MCF 10A (cell line): Measurements from ENCODE around the gene ADAMTS2. TPM values are rescaled to one million over a fixed set of nuclear protein-coding genes. Genes with fewer than 3 reads are reported as not detected.

ENCODE experiments used
- BruUV-seq: library from RNA; stranded (reverse); fragments of 400-500 nt; replicated peaks from 2 replicates; lab custom pipeline; 2021; lab: Mats Ljungman, UMichigan
- CTCF ChIA-PET: fragments of 300-600 bp; sonication (Branson Sonifier 250); formaldehyde crosslinking; extraction: SDS; loops from one replicate; lab custom pipeline; 2021; ENCODE audit warnings: antibody characterized with exemption, inconsistent platforms; lab: Yijun Ruan, JAX
- POLR2A ChIA-PET: fragments of 300-600, 350-650 bp; sonication (Branson Sonifier 250); formaldehyde crosslinking; extraction: SDS; loops from one replicate; lab custom pipeline; 2020; ENCODE audit warnings: antibody characterized with exemption, inconsistent platforms; lab: Yijun Ruan, JAX
- DNase-seq: peaks from one replicate; pipeline ENCODE4 v3.0.0-alpha.2; 2018; ENCODE audit not compliant: unreplicated experiment
- H3K27ac Mint-ChIP-seq: one replicate; pipeline ENCODE4 v1.8.0; 2022; ENCODE audit warnings: mild to moderate bottlenecking, low read depth, mixed read lengths; ENCODE audit not compliant: unreplicated experiment
- H3K27me3 Mint-ChIP-seq: one replicate; pipeline ENCODE4 v1.8.0; 2022; ENCODE audit warnings: mixed read lengths; ENCODE audit not compliant: insufficient read depth, unreplicated experiment
- H3K36me3 Mint-ChIP-seq: one replicate; pipeline ENCODE4 v1.8.0; 2022; ENCODE audit warnings: mild to moderate bottlenecking, moderate library complexity, mixed read lengths; ENCODE audit not compliant: insufficient read depth, unreplicated experiment
- H3K4me1 Mint-ChIP-seq: one replicate; pipeline ENCODE4 v1.8.0; 2022; ENCODE audit warnings: mixed read lengths; ENCODE audit not compliant: insufficient read depth, unreplicated experiment
- H3K4me3 Mint-ChIP-seq: one replicate; pipeline ENCODE4 v1.8.0; 2022; ENCODE audit warnings: mild to moderate bottlenecking, moderate library complexity, mixed read lengths; ENCODE audit not compliant: unreplicated experiment
- H3K9me3 Mint-ChIP-seq: one replicate; pipeline ENCODE4 v1.8.0; 2022; ENCODE audit warnings: mixed read lengths; ENCODE audit not compliant: unreplicated experiment
- intact Hi-C: fragments of 100-400 bp; cut with micrococcal nuclease; formaldehyde crosslinking; loops from 2 replicates; pipeline ENCODE4 v1.14.1; 2022
- total RNA-seq: library from RNA; stranded (reverse); gene quantifications from 2 replicates; pipeline ENCODE4 v1.2.3, GENCODE V29; 2022
- TF ChIP-seq, protein P1 (sequence below): fragments of 200-600 bp; IDR thresholded peaks from one replicate; pipeline ENCODE4 v1.8.0; 2022; ENCODE audit warnings: antibody characterized with exemption, mild to moderate bottlenecking; ENCODE audit not compliant: unreplicated experiment

Gene ADAMTS2
- total RNA-seq, 1 experiment from 2014 or later = not detected

DNA sequence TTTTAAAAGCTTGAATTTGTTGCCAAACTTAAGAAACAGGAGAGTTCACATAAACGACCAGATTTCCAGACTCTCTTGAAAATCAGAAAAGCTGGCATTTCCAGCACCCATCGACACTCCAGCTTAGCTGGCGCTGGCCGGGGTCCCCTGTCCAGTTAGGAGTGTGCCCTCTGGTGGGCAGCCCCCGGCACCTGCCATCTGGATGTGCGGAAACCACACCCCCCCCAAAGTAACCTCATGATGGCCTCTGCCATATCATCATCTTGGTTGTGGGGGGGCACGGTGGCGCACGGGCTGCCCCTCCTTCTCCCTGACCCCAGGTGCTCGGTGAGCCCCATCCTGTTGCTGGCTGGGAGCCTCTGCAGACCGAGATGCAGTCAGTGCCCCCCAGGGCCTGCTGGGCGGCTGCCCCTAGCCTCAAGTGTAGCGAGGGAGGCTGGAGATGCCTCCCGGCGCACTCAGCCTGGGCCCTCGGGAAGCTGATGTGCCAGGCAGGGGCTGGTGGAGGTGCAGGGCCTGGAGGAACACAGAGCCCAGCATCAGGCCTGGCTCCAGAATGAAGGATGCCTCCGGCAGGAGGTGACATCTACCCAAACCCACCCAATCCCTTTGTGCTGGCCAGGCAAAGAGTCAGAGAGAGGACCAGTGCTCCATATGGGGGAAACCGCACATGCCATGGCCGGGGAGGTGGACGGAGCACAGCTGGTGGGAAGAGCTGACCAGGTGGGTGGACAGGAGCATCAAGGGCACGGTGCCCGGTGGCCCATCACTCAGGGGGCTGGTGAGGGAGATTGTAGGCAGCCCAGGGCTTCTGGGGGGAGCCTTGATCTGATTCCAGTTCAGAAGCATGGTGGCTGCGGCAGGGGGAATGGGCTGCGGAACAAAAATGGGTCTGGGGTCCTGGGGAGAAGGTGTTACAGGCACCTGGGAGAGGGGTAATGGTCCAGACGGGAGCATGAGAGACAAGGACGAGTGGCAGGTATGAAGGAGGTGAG lies 70.6 kb downstream of the ADAMTS2 start:
- ChIA-PET POLR2A (no interaction called here), CTCF (interaction anchor here (1.2 kb wide), 1 partner anchor 9 kb away, joined by 3 read pairs; no protein-coding TSS in a partner anchor)
- H3K27ac Mint-ChIP-seq = no peak overlapping the region
- intact Hi-C loops = loop anchor here (10.0 kb wide), 1 partner anchor 130 kb away; no protein-coding TSS in a partner anchor
- H3K4me3 Mint-ChIP-seq = no peak overlapping the region
- TF ChIP-seq, protein P1, sequence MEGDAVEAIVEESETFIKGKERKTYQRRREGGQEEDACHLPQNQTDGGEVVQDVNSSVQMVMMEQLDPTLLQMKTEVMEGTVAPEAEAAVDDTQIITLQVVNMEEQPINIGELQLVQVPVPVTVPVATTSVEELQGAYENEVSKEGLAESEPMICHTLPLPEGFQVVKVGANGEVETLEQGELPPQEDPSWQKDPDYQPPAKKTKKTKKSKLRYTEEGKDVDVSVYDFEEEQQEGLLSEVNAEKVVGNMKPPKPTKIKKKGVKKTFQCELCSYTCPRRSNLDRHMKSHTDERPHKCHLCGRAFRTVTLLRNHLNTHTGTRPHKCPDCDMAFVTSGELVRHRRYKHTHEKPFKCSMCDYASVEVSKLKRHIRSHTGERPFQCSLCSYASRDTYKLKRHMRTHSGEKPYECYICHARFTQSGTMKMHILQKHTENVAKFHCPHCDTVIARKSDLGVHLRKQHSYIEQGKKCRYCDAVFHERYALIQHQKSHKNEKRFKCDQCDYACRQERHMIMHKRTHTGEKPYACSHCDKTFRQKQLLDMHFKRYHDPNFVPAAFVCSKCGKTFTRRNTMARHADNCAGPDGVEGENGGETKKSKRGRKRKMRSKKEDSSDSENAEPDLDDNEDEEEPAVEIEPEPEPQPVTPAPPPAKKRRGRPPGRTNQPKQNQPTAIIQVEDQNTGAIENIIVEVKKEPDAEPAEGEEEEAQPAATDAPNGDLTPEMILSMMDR = no peak
- no peaks in the 10 kb centered on the region for H3K36me3 Mint-ChIP-seq
- H3K9me3 Mint-ChIP-seq = no peaks in the 10 kb centered on the region
- H3K27me3 Mint-ChIP-seq = no peaks in the 10 kb centered on the region
- no TSS peak for BruUV-seq
- no peak for DNase-seq
- peaks cover 12% of the 10 kb centered on the region for H3K4me1 Mint-ChIP-seq

DNA sequence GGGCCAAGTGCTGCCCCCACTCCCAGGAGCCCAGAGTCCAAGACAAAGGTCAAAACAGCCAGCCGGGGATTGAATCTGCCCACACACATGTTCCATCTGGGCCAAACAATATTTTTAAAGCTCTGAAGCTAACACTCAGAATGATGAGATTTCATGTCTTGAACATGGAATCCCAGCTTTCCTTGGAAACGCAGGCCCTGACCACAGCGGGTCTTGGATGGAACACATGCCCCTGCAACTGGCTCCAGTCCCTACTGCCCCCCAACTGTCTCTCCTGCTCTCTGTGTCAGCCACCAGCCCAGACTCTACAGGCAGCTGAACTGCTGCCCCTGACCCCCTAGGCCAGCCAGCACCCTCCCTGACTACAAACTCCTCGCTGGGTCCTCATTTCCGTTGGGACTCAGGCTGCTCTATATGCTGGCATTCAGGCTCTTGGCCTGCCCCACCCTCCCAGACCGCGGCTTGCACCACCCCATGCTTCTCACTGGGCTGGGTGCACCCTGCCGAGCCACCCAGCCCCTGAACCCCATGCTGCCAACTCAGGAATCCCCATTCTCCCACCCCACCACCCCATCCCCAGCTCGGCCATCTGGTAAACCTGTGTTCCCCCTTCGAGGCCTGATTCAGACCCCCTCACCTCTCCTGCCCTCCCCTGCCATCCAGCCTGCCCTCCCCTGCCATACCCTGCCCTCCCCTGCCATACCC lies 71.7 kb downstream of the ADAMTS2 start:
- POLR2A ChIA-PET = no interaction called here
- Mint-ChIP-seq H3K4me3 (no peak overlapping the region), H3K4me1 (peaks cover 12% of the 10 kb centered on the region), H3K27ac (no peak overlapping the region), H3K36me3 (no peaks in the 10 kb centered on the region), H3K27me3 (no peaks in the 10 kb centered on the region), H3K9me3 (no peaks in the 10 kb centered on the region)
- BruUV-seq = no TSS peak
- DNase-seq = no peak
- intact Hi-C loops = loop anchor here (10.0 kb wide), 1 partner anchor 131 kb away; no protein-coding TSS in a partner anchor
- TF ChIP-seq, protein P1 = no peak
- CTCF ChIA-PET = interaction anchor here (1.2 kb wide), 1 partner anchor 10 kb away, joined by 3 read pairs; no protein-coding TSS in a partner anchor

DNA sequence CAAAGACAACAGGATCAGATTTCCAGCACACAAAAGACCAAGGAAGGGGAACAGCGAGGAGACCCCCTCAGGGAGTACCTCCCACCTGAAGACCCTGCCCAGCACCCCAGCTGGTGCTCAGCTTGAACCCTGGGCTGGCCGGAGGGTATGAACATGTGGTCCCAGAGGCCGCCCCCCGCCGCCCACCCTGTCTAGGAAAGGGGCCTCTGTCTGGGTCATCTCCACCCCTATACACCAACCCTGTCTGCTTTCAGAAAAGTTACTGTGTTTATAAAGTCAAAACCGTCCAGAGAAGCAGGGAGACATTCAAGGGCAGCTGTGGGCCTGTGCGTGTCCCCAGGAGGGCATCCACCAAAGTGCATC lies 72.2 kb downstream of the ADAMTS2 start:
- ChIA-PET POLR2A (no interaction called here), CTCF (no interaction called here)
- intact Hi-C loops = loop anchor here (10.0 kb wide), 1 partner anchor 132 kb away; no protein-coding TSS in a partner anchor
- no TSS peak for BruUV-seq
- Mint-ChIP-seq H3K4me3 (no peak overlapping the region), H3K9me3 (no peaks in the 10 kb centered on the region), H3K27ac (no peak overlapping the region), H3K36me3 (no peaks in the 10 kb centered on the region), H3K4me1 (peaks cover 12% of the 10 kb centered on the region), H3K27me3 (no peaks in the 10 kb centered on the region)
- no peak for DNase-seq
- TF ChIP-seq, protein P1 = no peak
